Astrocyte (in vitro differentiated cells and primary cell): ENCODE data around the gene GUSB.

Experiments used
- EZH2 ChIP-seq: IDR thresholded peaks from 2 replicates; pipeline ENCODE4 v1.6.1; 2012; ENCODE audit warnings: mild to moderate bottlenecking, low read length, inconsistent platforms; ENCODE audit not compliant: insufficient read depth
- TF ChIP-seq, protein P1 (sequence below): IDR thresholded peaks from 2 replicates; pipeline ENCODE4 v1.5.1; 2011; ENCODE audit warnings: low read depth, mild to moderate bottlenecking, inconsistent platforms, low read length, moderate library complexity; ENCODE audit not compliant: insufficient read depth

DNA sequence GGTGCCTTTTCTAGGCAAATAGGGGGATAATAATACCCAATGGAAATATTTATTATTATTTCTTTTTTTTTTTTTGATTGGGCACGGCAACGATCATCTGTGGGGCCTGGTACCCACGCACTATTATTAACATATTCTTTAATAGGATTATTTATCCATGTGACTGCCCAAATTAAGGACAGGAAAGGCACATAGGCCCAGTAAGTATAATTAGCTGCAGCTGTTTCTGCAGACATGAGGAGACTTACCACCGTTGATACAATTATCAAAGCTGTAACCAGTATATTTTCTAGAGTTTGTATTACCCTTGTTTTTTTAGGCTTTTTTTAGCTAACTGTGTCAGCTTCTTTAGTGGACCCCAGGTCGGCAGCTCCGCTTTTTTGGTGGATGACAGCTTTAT lies 25.2 kb upstream of the GUSB start:
- TF ChIP-seq, protein P1, sequence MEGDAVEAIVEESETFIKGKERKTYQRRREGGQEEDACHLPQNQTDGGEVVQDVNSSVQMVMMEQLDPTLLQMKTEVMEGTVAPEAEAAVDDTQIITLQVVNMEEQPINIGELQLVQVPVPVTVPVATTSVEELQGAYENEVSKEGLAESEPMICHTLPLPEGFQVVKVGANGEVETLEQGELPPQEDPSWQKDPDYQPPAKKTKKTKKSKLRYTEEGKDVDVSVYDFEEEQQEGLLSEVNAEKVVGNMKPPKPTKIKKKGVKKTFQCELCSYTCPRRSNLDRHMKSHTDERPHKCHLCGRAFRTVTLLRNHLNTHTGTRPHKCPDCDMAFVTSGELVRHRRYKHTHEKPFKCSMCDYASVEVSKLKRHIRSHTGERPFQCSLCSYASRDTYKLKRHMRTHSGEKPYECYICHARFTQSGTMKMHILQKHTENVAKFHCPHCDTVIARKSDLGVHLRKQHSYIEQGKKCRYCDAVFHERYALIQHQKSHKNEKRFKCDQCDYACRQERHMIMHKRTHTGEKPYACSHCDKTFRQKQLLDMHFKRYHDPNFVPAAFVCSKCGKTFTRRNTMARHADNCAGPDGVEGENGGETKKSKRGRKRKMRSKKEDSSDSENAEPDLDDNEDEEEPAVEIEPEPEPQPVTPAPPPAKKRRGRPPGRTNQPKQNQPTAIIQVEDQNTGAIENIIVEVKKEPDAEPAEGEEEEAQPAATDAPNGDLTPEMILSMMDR = no peak
- TF ChIP-seq EZH2 = no peak
